Stimulated activated CD4-positive, alpha-beta T cell treated with anti-CD3 and anti-CD28 coated beads, TNF-alpha, amount 100 ng/mL, for 48 hours (primary cell): ENCODE results near the gene COL18A1.
"Not testable (repeated sequence)": the region's sequence is repeated elsewhere in the genome, so short reads cannot be mapped to it uniquely, and the experiment has no call there.

Source experiments
- DNase-seq, 3 donors: peaks; one replicate each; pipeline ENCODE4 v3.0.0-alpha.2; 2020; ENCODE audit warnings: low read depth in 3 of 3

Gene COL18A1

DNA sequence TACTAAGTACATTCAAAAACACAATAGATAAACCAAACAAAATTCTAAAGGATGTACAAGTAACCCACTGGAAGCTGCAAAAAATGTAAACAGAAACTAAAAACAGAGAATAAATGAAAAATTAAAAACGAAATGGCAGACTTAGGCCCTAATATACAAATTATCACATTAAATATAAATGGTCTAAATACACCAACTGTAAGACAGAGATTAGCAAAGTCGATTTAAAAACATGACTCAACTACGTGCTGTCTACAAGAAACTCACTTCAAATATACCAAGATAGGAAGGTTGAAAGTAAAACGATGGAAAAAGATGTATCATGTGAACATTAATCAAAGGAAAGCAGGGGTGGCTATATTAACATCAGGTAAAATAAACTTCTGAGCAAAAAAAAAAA, 114.2 kb downstream of the COL18A1 start:
- no peak for DNase-seq

GRCh38 chr21:45521241-45521640, 116.3 kb downstream of the COL18A1 start:
- DNase-seq, result no peak

- DNase-seq, result no peak
Observed at GRCh38 chr21:45522381-45522780, 117.4 kb downstream of the COL18A1 start.

GRCh38 chr21:45522986-45523385, 118.0 kb downstream of the COL18A1 start:
- DNase-seq, result no peak

GRCh38 chr21:45523411-45524101, 118.6 kb downstream of the COL18A1 start:
- no peak for DNase-seq

- no peak for DNase-seq
Observed at GRCh38 chr21:45524756-45525152, 119.8 kb downstream of the COL18A1 start.

- no peak for DNase-seq
Observed at GRCh38 chr21:45525153-45525909, 120.4 kb downstream of the COL18A1 start.

DNA sequence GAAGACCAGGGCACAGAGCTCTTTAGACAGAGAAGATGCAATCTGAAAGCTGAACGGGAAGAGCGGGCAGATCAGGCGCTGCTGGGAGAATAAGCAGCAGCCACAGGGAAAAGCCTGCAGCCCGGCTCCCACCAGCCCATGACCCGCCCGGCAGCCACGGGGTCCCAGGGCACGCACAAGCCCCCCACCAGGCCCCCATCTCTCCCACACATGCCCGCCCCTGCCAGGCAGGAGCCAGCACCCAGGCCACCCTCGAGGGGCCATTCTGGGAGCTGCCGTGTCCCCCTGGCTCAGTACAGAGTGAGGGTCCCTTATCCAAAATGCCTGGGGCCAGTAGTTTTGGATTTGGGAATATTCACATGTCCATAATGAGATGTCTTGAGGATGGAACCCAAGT, 120.9 kb downstream of the COL18A1 start:
- no peak for DNase-seq

- not testable (repeated sequence) for DNase-seq
Observed at GRCh38 chr21:45527151-45527999, 122.4 kb downstream of the COL18A1 start.

- DNase-seq, result no peak
Observed at GRCh38 chr21:45528028-45528705, 123.2 kb downstream of the COL18A1 start.

- DNase-seq, result no peak
Observed at GRCh38 chr21:45528981-45529784, 124.2 kb downstream of the COL18A1 start.

- no peak for DNase-seq
Observed at GRCh38 chr21:45529785-45530422, 124.9 kb downstream of the COL18A1 start.

GRCh38 chr21:45530423-45531113, 125.6 kb downstream of the COL18A1 start:
- no peak for DNase-seq

GRCh38 chr21:45531114-45531392, 126.1 kb downstream of the COL18A1 start:
- not testable (repeated sequence) for DNase-seq

DNA sequence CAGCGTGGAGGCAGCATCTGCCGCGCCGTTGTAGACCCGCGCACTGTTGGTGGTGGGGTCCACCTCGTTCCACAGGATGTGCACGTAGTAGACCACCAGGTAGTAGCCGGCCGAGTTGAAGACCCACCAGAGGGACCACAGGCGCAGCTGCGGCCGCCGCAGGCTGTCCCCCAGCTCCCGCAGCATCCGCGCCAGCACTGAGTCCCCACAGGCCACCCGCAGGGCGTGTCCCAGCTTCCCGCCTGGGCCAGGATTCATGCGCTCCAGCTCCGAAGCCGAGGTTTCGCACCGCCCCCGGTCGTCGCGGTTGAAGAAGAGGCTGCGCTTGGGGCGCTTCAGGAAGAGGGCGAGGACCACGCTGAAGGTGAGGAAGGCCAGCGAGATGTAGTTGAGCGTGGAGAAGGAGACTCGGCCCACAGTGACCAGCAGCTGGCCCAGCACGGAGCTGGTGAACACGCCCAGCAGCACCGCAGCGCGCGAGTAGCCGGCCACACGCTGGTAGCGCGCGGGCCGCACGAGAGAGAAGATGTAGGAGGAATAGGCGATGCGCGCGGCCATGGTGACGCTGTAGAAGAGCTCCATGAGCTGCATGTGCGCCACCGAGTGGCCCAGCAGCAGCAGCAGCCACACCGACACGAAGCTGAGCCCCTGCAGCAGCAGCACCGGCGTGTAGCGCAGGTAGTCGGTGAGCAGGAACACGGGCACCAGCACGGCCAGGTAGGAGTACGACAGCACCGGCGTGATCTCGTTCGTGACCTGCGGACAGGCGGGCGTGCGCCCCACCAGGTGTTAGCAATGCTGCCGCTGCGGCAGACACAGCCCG, 126.6 kb downstream of the COL18A1 start:
- no peak for DNase-seq

GRCh38 chr21:45532826-45533360, 127.9 kb downstream of the COL18A1 start:
- no peak for DNase-seq

GRCh38 chr21:45533361-45533845, 128.4 kb downstream of the COL18A1 start:
- no peak for DNase-seq

GRCh38 chr21:45533846-45534635, 129.1 kb downstream of the COL18A1 start:
- DNase-seq, result no peak
